ENCODE results near the gene SCPEP1.

DNA sequence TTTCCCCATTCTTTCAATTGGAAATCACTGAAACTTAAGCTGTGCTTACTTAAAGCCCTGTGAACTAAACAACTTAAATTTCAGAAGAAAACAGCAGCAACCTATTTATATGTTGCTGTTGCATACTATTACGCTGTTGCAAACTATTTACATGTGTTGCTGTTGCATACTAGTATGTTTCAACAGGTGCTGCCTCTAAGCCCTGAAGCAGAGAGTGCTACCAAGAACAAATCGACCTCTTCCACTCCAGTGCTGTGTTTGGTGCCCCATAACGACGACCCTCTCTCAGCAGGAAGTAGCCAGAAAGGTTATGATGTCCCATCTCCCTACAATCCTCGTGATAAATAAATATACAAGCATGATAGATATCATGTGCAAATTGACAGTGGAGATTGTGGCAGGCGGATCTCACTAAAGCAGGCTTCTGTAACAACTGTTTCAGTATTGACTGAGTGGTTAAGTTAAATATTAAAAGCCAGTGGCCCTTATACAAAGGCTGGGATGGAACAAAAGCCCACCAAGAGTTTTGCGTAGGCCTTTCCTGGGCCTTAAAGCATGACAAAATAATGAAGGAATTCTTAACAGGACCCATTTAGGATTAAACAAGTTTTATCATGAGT, 5.7 kb upstream of the SCPEP1 start:
- TF ChIP-seq EZH2 (IDR thresholded peaks at IDR 0.05; ENCODE audit: insufficient read depth, poor library complexity, severe bottlenecking) (no peak), EZH2phosphoT487 (IDR thresholded peaks at IDR 0.05; ENCODE audit: insufficient read depth, low read depth) (no peak)

Data from GM23248 (cell line).